HG02623 (cell line): ENCODE data around the gene GPANK1.
A peak's percentile ranks its signal among the peaks of the same experiment; 100 is the strongest.

ENCODE experiments used
- ATAC-seq: cut with Tn5 transposase; IDR thresholded peaks from one replicate; pipeline ENCODE4 v1.9.1; 2021; ENCODE audit warnings: moderate library complexity; ENCODE audit not compliant: unreplicated experiment

Gene GPANK1

DNA sequence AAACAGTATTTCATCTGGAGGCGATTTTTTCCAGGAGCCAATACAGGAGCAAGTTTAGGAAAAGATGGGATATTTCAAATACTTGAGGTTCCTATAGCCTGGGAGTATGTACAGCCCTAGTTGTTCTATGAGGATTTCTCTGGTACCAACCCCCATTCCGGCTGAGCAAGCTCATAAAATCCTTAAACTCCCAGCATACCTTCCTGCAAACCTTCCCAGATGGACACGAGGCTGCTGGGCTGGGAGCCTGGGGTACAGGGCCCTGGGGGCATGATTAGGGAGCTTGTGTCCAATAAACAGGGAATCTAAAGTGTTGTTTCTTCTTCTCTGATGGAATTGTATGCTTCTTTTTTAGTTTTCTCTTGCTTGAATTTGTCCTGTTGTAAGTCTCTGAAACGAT lies 42.8 kb downstream of the GPANK1 start:
- no peak for ATAC-seq

DNA sequence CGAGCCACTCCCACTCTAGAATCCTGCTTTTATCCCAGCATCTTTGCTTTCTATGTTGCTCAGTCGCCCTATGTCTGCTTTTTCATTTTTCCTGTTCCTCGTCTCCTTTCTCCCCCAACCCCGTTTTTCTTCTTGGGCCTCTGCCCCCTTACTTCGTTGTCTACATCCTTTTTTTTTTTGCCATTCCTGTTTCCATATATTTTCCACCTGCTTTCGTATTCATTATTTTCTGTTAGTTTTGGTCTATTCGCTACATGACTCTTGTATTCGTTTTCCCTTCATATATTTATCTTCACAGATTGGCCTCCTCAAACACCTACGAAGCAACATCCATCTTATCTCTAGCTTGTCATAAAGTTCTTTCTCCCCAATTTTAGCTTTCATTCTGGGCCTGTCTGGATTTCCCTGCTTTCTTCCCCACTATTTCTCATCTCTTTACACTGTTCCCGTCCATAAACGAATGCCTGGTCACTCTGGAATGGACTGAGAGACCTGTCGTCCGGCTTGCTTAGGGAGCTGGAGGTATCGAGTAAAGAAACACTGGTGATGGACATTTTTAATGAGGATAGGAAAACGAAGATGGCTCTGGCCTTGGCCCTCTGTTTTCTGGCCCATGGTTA lies 43.4 kb downstream of the GPANK1 start:
- no peak for ATAC-seq

DNA sequence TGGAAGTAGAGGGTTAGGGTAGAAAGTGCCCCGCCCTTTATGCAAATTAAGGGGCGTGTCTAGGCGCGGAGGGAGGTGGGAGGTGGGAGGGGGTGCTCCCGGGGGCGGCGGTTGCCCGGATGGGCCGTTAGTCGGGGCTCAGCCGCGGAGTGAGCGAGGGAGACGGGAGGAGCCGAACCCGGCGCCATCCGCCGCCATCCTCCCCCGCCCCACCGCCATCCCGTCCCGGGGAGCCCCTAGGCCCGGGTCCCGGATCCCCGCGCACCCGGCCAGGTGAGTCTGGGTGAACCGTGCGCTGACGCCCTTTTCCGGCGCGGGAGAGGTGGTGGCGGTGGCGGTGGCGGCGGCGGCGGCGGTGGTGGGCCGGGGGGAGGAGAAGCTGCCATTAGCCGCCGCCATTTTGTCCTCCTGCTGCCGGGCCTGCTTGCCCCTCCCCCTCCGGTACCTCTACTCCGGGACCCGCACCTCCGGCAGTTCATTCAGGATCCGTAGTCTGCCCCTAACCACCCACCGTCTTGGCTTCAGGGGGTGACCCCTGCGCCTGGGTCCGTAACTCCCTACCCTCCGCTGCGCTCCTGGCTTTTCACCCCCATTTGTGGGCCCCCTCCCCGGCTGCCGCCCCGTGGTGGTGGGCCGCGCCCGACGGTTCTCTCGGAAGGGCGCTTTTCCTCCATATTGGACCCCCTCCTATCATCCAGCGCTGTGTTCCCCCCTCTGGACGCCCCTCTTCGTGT lies 44.0 kb downstream of the GPANK1 start, which contains the start of gene PRRC2A:
PRRC2A (plus strand) TSS at position 130 of the 734 bp plus-strand sequence. CDS start 2,075 bp downstream, outside the sequence.
- peak; percentile 40 for ATAC-seq

DNA sequence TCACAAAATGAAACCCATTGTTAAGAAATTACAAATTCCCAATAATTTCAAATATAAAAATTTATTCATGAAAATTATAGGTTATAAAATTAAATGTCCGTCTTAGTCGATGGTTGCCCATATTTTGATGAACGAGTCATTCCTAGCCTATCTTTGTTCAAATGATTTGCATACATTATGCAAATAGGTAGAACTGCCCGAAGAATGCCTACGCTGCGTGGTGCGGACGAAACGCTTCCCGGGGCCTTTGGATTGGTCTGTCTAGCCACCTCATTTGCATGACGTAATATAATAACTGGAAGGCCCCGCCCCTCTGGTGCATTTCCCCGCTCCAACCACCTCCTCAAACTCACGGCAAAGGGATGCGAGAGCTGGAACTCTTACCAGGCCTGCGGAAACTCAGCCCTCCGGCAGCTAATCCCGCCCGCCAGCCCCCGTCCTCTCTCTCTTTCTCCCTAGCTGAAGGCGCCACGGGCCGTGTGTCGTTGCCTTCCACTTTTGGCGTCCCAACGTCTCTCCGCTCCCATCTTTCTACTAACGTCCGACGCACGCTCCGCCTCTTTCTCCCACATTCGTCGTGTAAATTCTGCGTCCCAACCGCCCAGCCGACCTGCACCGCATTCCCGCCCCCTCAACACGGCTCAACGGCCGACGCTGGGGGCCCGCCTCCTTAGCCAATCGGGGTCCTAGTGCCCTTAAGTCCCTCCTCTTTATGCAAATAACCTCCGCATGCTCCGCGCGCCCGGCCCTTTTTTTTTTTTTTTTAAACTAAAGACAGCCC lies 44.8 kb downstream of the GPANK1 start:
- peak; percentile 83 for ATAC-seq

DNA sequence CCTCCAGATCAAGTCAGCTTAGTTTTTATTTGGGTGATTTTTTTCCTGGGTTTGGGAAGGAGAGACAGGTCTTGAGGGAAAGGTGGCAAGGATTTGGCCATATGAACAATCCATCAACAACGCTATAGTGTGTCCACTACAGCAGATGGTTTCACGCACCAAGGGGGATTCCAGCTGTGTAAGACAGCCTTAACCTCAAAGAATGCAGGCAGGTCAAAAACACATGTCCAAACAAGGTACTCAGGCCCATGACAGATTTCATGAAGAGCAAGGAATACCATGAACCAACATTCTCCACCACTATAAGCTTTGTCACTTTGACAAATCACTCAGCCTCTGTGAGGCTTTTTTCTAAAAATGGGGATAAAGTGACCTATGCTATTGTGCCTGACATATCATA lies 47.8 kb downstream of the GPANK1 start:
- no peak for ATAC-seq

DNA sequence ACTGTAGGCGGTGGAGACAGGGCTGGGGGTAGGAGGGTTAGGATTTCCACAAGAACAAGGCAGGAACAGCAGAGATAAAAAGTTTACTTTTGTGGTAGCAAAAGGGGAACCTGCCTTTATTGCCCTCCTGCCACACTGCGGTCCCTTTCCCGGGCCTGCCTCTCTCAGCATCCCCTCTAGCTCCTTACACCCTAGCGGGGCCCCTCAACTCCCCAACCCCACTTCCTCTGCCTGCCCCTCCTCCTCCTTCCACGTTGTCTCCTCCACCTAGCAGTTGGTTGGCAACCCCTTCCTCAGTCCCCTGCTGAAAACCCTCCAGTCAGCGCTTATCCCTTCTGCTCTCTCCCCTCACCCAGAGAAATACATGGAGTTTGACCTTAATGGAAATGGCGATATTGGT lies 49.0 kb downstream of the GPANK1 start:
- ATAC-seq = no peak

DNA sequence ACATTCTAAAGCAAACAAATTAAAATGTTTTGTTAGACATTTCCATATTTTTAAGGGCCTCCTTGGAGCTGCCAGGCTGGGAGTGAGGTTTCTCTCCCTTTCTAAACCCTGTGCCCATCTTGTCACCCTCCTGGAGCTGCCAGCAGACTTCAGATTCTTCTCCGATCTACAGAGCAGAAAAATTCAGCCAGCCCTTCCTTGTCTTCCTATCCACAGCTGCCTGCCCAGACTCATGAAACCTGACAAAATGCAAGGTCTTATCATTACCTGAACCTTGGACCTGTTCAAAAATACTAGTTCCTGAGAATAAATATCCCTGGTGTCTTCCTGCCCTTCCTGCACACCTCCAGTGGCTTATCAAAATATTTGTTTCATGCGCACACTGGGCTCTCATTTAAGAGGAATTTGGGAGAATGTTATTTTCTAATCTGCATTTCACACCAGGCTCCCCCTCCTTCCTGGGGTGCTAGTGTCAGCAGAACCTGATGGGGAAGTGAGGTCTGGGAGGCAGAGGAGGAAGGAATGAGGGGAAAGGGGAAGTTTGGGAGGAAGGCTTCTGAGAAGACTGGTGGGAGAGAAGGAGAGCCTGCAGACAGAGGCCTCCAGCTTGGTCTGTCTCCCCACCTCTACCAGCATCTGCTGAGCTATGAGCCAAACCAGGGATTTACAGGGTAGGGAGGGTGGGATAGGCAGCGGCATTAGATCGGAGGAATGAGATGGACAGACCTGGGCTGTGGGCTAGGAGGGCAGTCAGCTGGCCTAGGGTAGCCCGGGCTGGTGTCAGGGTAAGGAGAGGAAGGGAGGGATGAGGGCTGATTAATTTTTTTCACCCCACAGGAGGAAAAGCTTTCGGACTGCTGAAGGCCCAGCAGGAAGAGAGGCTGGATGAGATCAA lies 49.9 kb downstream of the GPANK1 start, which contains the start of gene AIF1:
AIF1 (plus strand) TSS at position 551 of the 895 bp plus-strand sequence; CDS start at position 647, 96 bp downstream.
- no peak for ATAC-seq

DNA sequence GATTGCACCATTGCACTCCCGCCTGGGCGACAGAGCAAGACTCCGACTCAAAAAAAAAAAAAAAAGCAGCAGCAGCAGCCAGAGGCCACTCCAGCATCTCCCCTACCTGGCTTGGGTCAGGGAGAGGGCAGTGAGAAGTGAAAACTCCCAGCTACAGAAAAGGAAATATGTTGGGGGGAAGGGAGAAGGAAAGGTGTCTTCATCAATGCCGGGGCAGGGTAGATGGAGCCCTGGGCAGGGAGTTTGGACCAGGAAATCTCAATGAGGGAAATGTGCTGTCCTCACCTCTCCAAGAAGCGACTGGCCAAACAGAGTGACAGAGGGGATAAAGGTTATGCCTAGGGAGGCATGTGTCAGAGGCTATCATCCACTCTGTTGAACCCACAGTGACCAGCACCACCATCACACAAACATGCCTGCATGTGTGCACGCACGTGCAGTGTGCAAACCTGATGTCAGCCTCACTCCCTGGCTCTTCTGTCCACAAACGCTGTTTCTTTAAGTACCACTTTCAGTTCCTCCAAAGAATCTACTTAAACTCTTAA lies 50.6 kb downstream of the GPANK1 start:
- ATAC-seq = no peak
